NT2/D1 (cell line): ENCODE measurements around the gene TUBGCP6.

Source experiments
- SUZ12 ChIP-seq: IDR thresholded peaks from 2 replicates; pipeline ENCODE4 v1.6.1; 2011; ENCODE audit not compliant: insufficient read length, insufficient read depth; ENCODE audit errors: extremely low read depth
- YY1 ChIP-seq: IDR thresholded peaks from 2 replicates; pipeline ENCODE4 v1.6.1; 2011; ENCODE audit not compliant: insufficient read length, insufficient read depth

DNA sequence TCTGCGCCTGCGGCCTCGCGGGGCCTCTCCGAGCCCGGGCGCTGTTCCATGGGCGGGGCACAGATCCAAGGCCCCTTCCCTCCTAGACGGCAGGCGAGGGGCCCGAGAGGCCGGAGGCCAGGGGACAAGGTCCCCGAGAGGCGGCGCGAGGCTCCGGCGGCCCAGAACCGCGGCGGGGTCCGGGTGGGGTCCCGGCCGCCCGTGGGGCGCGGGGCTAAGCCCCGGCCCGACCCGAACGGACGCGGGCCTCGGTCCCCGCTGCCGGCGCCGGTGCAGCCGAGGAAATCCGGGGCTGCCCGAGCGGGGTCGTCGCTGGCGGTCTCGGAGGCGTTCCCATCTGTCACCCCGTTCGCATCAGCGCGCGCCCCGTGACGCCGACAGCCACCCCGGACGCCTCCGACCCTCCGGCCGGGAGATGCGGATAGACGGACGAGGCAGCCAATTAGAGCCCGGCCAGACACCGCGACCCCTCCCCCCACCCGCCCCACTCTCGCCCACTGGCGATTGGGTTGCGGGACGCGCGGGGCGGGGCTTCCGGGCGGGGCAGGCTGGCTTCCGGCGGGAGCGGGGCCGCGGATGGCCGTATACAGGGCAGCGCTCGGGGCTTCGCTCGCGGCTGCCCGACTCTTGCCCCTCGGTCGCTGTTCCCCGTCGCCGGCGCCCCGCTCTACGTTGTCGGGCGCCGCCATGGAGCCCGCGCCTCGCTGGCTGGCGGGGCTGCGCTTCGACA is 44.2 kb downstream of the TUBGCP6 start, which contains the start of gene SELENOO:
- no peak for TF ChIP-seq YY1
- no peak for TF ChIP-seq SUZ12
